Inflammatory macrophage treated with lipopolysaccharide for 4 hours (primary cell): ENCODE measurements around the gene NABP1.
"Not testable (repeated sequence)": the region's sequence is repeated elsewhere in the genome, so short reads cannot be mapped to it uniquely, and the experiment has no call there.

Source experiments
- DNase-seq: peaks from one replicate; pipeline ENCODE4 v3.0.0-alpha.2; 2020

Gene NABP1

DNA sequence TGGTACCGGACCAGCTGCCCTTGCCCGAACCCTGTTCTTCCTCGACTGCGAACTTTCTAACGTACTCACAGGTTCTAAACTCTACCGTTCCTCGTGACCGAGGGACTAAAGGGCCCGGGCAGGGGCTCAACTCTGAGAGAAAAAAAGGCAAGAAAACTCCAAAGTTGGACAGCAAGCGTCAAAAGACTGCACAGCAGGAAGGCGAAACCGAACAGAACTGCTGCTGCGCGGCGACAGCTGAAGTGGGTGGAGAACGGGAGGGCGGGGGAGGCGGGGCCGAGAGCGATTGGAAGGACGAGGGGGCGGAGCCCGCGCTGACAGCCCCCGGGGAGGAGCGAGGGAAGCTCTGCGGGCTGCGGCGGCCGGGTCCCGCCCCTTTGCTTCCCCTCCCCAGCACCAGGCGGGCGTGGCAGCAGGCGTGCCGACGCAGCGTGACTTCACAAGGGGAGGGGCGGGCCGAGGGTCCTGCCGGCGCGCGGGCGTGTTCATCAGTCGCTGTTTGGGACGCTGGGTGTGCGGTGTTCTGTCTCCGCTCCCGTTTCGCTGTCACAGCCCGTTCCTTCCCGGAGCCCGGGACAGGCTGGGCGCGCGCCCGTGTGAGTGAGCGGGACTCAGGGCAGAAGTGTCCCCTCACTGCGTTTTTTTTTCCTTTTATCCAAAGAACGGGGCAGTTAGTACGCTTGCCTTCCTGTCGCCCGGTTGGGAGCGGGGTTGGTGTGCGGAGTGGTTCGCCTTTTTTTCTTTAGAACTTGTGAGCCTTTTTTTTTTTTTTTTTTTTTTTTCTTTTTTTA is at the start of gene NABP1:
NABP1 (plus strand) TSS at position 491 of the 791 bp plus-strand sequence. CDS start 479 bp downstream, outside the sequence.
- DNase-seq = peak; percentile 99

GRCh38 chr2:191629001-191629453 is 48.9 kb upstream of the NABP1 start:
- DNase-seq = no peak

DNA sequence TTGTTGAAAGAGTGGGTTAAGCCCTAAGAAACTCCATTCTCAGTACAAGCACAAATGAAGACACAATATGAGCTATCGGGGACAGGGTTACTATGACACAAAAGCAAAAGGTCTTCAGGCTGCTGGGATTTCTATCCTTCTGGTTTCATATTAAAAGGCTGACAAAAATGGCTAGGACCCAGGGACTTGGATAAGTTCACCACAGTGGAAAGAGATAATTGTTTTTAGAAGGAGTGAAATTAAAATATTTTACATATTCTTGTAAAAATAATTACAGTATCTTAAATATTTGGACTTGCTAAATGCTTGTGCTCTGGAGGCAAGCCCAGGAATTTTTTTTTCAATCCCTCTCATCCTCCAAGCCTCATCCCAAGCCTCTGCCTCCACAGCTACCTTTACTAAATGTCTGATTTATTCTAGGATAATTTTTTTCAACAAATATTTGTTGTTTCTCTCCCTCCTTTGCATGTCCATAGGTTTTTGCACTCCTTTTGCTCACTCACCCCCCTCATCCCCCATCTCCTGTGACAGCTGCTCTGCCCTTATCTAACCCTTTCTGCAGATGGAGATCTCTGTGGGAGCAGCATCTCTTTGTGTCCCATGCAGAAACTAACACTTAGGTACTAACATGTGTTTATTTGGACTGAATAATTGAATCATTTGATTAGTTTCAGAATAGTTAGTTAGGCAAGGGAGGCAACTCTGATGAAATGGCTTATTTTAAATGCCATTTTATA is 47.8 kb upstream of the NABP1 start:
- no peak for DNase-seq

GRCh38 chr2:191631754-191632153 is 46.2 kb upstream of the NABP1 start:
- no peak for DNase-seq

DNA sequence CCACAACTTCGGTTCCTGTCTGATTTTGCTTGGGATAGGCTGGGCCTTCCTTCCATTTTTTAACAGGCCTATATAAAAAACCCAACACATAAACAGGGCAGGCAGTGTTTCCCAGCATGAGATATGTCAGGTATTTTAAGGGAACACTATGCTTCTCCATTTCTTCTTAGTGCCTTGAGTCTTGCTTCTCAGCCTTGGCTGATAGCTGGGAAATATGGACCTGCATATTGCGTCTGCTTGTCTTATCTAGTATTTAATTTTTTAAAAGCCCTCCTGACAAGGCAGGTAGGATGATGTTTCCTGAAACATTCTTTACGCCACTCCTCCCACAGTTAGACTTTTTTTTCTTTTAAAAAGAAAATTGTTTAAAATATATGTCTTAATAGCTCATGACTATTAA is 45.5 kb upstream of the NABP1 start:
- DNase-seq = no peak

- peak; percentile 63 for DNase-seq
Observed at GRCh38 chr2:191634791-191635190, 43.1 kb upstream of the NABP1 start.

- no peak for DNase-seq
Observed at GRCh38 chr2:191635333-191636234, 42.4 kb upstream of the NABP1 start.

DNA sequence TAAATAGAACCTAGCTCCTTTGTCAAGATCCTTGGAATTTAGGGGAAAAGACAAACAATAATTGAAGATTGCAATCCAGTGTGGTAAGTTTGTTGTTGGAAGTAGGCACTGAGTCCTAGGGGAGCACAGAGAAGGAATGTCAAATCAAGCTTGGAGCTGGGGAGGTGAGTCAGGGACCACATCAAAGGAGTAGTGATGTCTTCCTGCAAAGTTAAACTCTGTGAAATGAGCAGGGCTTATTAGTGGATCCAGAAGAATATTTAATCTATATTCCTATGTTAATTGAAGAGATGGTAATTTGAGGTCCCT is 41.7 kb upstream of the NABP1 start:
- DNase-seq = no peak

DNA sequence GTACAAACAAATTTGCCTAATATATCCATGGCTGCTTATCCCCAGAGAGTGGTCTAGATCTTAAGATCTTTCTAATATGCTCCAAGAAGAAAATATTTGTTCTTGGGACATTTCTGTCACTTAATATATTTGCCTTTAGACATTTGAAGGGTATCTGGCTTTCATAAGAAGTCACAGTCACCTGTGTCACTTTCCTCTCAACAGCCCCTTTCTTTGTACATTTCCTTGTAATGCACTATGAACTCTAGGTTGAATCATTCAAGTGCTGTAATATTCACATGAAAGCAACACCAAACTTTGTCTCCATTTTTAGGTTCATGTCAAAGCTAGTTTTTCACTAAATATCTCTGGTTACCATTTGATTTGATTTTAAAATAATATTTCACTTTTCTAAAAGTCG is 41.4 kb upstream of the NABP1 start:
- DNase-seq = peak; percentile 26

- peak; percentile 94 for DNase-seq
Observed at GRCh38 chr2:191637182-191638078, 40.5 kb upstream of the NABP1 start.

DNA sequence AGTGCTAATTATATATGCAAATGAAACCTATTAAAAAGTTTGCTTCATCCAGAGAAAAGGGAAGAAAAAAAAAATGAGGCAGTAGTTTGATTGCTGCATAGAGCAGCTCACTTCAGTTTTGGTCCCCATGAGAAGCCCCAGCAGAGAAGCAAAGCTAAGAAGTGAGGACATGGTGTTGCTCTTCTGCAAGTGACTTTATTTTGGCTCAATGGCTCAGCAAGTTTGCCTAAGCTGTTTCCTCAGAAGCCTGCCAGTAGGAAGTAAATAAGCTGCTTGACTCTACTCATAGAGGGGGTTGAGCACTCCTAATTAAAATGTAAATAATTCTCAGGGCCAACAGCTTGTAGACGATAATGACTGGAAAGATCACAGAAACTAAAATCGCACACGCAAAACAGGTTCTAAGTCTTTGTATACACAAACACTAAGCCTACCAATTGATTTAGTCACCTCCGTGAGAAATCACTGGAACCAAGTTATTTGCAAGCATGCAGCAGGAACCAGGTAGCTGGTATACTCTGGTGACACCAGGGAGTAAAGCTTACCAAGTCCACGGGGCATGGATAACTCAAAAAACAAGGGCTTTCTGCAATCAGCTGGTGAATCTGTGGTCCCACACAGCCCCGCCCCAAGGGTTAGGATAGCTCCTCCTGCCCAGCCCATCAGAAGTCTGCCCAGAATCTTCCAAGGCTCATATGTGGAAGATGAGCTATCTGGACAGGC is 39.7 kb upstream of the NABP1 start:
- DNase-seq = peak; percentile 93

DNA sequence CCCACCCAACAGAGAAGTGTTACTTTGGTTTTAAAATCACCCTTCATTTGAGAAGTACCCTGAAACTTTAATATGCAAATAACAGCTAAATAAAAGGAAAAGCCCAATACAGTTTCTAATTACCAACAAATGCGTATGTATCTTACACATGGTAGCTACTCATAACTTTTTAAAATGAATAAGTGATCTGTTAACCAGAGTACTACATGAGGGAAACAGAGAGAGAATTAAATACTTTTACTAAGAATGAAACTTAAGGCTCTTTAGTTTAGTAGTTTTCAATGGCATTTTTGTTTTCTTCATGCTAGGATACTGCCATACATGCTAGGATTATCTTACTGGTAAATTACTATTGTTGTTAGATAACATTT is 39.1 kb upstream of the NABP1 start:
- no peak for DNase-seq

GRCh38 chr2:191641609-191642008 is 36.3 kb upstream of the NABP1 start:
- DNase-seq = no peak

GRCh38 chr2:191642541-191642940 is 35.4 kb upstream of the NABP1 start:
- DNase-seq = no peak

- no peak for DNase-seq
Observed at GRCh38 chr2:191643429-191643828, 34.5 kb upstream of the NABP1 start.

- DNase-seq = not testable (repeated sequence)
Observed at GRCh38 chr2:191644613-191645012, 33.3 kb upstream of the NABP1 start.

GRCh38 chr2:191645032-191645431 is 32.9 kb upstream of the NABP1 start:
- DNase-seq = no peak

DNA sequence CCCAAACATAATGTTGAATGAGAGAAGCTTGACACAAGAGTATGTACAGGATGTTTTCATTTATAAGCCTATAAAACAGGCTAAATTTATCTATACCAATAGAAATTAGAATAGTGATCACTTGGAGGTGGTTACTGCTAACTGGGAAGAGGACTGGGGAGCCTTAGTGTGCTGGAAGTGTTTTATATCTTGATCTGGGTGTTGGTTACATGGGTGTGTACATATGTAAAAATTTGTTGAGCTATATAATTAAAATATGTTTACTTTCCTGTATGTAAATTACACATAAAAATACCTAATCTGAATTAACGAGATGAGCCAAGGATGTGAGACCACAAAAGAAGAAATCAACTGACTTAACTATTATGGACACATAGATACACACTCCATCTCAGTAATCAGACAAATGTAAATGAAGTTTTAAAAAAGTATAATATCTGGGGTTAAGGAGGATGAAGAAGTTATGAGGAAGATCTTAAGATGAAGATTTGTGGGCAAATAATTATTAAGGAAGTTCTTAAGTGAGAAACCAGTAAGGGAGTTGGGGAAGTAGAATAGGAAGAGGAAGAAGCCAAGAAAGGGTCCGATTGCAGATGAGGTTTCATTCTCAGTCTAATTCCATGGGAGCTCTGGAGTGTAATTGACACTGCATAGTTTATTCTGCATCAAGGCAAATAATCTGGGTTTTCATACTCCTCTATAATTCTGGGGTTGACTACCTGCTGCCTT is 32.3 kb upstream of the NABP1 start:
- peak; percentile 73 for DNase-seq

- DNase-seq = no peak
Observed at GRCh38 chr2:191646163-191646902, 31.6 kb upstream of the NABP1 start.

GRCh38 chr2:191649519-191649918 is 28.4 kb upstream of the NABP1 start:
- DNase-seq = no peak
